ENCODE measurements around the gene TAC4. TPM values are rescaled to one million over a fixed set of nuclear protein-coding genes. Genes with fewer than 3 reads are reported as not detected.

The TAC4 gene
- total and polyA plus RNA-seq, 2 of the 13 experiments (the other 11 are each of a cell fraction or from before 2014, with no cell fraction given): not detected

- TF ChIP-seq THAP9 (CRISPR knock-in tag; IDR thresholded peaks at IDR 0.05; ENCODE audit: borderline replicate concordance) (peak; percentile 35; the same call in 1 of the 2 replicates), DMAP1 (CRISPR knock-in tag; IDR thresholded peaks at IDR 0.05) (no peak), ELF3 (CRISPR knock-in tag; IDR thresholded peaks at IDR 0.05) (peak; percentile 63), ZNF737 (CRISPR knock-in tag; IDR thresholded peaks at IDR 0.05; ENCODE audit: borderline replicate concordance) (0 out of 2 replicates have a peak, but pooled peaks have one; percentile 16), IKZF5 (CRISPR knock-in tag; IDR thresholded peaks at IDR 0.05) (peak; percentile 77; the same call in 1 of the 2 replicates), JUN (CRISPR knock-in tag; IDR thresholded peaks at IDR 0.05) (no peak; the same call in 1 of the 2 replicates), ZNF704 (CRISPR knock-in tag; IDR thresholded peaks at IDR 0.05; ENCODE audit: borderline replicate concordance) (no peak), ZNF891 (CRISPR knock-in tag; IDR thresholded peaks at IDR 0.05) (peak; percentile 78; the same call in 1 of the 2 replicates), ETV5 (CRISPR knock-in tag; IDR thresholded peaks at IDR 0.05; ENCODE audit: borderline replicate concordance) (peak; percentile 31; the same call in 1 of the 2 replicates), HOXD1 (CRISPR knock-in tag; IDR thresholded peaks at IDR 0.05) (peak; percentile 49; the same call in 1 of the 2 replicates)
- TF ChIP-seq, protein P1, sequence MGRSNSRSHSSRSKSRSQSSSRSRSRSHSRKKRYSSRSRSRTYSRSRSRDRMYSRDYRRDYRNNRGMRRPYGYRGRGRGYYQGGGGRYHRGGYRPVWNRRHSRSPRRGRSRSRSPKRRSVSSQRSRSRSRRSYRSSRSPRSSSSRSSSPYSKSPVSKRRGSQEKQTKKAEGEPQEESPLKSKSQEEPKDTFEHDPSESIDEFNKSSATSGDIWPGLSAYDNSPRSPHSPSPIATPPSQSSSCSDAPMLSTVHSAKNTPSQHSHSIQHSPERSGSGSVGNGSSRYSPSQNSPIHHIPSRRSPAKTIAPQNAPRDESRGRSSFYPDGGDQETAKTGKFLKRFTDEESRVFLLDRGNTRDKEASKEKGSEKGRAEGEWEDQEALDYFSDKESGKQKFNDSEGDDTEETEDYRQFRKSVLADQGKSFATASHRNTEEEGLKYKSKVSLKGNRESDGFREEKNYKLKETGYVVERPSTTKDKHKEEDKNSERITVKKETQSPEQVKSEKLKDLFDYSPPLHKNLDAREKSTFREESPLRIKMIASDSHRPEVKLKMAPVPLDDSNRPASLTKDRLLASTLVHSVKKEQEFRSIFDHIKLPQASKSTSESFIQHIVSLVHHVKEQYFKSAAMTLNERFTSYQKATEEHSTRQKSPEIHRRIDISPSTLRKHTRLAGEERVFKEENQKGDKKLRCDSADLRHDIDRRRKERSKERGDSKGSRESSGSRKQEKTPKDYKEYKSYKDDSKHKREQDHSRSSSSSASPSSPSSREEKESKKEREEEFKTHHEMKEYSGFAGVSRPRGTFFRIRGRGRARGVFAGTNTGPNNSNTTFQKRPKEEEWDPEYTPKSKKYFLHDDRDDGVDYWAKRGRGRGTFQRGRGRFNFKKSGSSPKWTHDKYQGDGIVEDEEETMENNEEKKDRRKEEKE (IDR thresholded peaks at IDR 0.05): no peak
- TF ChIP-seq, protein P2, sequence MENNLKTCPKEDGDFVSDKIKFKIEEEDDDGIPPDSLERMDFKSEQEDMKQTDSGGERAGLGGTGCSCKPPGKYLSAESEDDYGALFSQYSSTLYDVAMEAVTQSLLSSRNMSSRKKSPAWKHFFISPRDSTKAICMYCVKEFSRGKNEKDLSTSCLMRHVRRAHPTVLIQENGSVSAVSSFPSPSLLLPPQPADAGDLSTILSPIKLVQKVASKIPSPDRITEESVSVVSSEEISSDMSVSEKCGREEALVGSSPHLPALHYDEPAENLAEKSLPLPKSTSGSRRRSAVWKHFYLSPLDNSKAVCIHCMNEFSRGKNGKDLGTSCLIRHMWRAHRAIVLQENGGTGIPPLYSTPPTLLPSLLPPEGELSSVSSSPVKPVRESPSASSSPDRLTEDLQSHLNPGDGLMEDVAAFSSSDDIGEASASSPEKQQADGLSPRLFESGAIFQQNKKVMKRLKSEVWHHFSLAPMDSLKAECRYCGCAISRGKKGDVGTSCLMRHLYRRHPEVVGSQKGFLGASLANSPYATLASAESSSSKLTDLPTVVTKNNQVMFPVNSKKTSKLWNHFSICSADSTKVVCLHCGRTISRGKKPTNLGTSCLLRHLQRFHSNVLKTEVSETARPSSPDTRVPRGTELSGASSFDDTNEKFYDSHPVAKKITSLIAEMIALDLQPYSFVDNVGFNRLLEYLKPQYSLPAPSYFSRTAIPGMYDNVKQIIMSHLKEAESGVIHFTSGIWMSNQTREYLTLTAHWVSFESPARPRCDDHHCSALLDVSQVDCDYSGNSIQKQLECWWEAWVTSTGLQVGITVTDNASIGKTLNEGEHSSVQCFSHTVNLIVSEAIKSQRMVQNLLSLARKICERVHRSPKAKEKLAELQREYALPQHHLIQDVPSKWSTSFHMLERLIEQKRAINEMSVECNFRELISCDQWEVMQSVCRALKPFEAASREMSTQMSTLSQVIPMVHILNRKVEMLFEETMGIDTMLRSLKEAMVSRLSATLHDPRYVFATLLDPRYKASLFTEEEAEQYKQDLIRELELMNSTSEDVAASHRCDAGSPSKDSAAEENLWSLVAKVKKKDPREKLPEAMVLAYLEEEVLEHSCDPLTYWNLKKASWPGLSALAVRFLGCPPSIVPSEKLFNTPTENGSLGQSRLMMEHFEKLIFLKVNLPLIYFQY (CRISPR knock-in tag; IDR thresholded peaks at IDR 0.05; ENCODE audit: borderline replicate concordance): peak; percentile 92; the same call in 1 of the 2 replicates
- TF ChIP-seq, protein P3, sequence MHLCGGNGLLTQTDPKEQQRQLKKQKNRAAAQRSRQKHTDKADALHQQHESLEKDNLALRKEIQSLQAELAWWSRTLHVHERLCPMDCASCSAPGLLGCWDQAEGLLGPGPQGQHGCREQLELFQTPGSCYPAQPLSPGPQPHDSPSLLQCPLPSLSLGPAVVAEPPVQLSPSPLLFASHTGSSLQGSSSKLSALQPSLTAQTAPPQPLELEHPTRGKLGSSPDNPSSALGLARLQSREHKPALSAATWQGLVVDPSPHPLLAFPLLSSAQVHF (CRISPR knock-in tag; IDR thresholded peaks at IDR 0.05): no peak
Measured at GRCh38 chr17:49887086-49887743, 39.3 kb upstream of the TAC4 start (continued).

Data from HepG2 (cell line).